Retinal pigment epithelial cell (primary cell): ENCODE measurements around the gene LRRC70.

ENCODE experiments used
- DNase-seq: peaks from one replicate; pipeline ENCODE4 v3.0.0-alpha.2; 2010; ENCODE audit warnings: low read depth
- H3K4me3 ChIP-seq: 2 replicates; pipeline ENCODE4 v1.5.1; 2011; ENCODE audit warnings: mild to moderate bottlenecking, low read length, control low read depth, moderate library complexity
- TF ChIP-seq, protein P1 (sequence below): conservative IDR thresholded peaks from 2 replicates; pipeline ENCODE4 v1.5.1; 2011; ENCODE audit warnings: low read depth, low read length, control low read depth, inconsistent platforms

The LRRC70 gene

DNA sequence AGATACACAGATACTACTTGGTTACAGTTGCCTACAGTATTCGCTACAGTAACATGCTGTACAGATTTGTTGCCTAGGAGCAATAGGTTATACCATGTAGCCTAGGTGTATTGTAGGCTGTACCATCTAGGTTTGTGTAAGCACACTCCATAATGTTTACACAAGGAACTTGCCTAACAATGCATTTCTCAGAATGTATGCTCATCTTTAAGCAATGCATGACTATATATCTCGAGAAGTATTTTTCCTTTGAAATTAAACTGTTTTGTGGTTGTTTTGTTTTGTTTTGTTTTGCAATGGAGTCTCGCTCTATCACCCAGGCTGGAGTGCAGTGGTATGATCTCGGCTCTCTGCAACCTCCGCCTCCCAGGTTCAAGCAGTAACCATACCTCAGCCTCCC is 25.3 kb downstream of the LRRC70 start:
- no peak for DNase-seq
- TF ChIP-seq, protein P1, sequence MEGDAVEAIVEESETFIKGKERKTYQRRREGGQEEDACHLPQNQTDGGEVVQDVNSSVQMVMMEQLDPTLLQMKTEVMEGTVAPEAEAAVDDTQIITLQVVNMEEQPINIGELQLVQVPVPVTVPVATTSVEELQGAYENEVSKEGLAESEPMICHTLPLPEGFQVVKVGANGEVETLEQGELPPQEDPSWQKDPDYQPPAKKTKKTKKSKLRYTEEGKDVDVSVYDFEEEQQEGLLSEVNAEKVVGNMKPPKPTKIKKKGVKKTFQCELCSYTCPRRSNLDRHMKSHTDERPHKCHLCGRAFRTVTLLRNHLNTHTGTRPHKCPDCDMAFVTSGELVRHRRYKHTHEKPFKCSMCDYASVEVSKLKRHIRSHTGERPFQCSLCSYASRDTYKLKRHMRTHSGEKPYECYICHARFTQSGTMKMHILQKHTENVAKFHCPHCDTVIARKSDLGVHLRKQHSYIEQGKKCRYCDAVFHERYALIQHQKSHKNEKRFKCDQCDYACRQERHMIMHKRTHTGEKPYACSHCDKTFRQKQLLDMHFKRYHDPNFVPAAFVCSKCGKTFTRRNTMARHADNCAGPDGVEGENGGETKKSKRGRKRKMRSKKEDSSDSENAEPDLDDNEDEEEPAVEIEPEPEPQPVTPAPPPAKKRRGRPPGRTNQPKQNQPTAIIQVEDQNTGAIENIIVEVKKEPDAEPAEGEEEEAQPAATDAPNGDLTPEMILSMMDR = no peak
- no peak overlapping the region for H3K4me3 ChIP-seq

DNA sequence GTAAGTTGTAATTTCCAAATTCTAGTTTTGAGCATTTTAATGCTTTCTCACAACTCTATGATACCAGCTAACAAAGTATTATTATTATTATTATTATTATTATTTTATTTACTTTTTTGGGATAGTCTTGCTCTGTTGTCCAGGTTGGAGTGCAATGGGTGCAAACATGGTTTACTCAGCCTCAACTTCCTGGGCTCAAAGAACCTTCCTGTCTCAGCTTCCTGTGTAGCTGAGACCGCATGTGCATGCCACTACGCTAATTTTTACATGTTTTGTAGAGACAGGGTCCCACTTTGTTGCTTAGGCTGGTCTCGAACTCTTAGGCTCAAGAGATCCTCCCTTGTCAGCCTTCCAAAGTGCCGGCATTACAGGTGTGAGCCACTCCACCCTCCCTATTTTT is 27.0 kb downstream of the LRRC70 start:
- DNase-seq = no peak
- TF ChIP-seq, protein P1 = no peak
- H3K4me3 ChIP-seq = no peak overlapping the region

DNA sequence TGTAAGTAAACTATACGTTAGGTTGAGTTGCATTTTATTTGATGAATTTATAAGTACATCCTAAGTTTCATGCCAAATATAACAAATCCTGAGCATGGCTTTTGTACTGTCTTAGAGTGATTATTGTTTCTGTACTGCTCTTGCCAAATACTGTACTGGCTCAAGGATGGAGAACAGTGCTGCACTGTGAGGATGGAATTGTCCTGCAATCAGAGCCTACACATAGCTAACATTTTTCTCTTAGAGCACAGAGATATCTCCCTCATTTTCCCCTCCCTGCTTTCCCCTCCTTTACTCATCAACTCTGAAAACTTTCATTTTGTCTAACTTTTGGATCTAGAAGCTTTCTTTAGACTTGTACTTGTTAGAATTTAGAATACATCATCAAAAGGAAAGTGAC is 28.3 kb downstream of the LRRC70 start:
- TF ChIP-seq, protein P1 = no peak
- no peak for DNase-seq
- no peak overlapping the region for H3K4me3 ChIP-seq

DNA sequence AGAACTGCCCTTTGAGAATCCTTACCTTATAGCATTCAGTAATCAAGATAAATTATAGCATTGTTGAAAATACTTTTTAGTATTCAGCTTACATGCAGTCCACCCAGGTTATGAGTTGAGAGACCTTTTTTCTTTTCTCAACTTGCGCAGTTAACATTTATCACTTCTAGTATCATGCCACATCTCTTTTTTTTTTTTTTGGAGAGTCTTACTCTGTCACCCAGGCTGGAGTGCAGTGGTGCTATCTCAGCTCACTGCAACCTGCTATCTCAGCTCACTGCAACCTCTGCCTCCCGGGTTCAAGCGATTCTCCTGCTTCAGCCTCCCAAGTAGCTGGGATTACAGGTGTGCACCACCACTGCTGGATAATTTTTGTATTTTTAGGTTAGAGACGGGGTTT is 29.0 kb downstream of the LRRC70 start:
- H3K4me3 ChIP-seq = no peak overlapping the region
- DNase-seq = no peak
- TF ChIP-seq, protein P1 = no peak

DNA sequence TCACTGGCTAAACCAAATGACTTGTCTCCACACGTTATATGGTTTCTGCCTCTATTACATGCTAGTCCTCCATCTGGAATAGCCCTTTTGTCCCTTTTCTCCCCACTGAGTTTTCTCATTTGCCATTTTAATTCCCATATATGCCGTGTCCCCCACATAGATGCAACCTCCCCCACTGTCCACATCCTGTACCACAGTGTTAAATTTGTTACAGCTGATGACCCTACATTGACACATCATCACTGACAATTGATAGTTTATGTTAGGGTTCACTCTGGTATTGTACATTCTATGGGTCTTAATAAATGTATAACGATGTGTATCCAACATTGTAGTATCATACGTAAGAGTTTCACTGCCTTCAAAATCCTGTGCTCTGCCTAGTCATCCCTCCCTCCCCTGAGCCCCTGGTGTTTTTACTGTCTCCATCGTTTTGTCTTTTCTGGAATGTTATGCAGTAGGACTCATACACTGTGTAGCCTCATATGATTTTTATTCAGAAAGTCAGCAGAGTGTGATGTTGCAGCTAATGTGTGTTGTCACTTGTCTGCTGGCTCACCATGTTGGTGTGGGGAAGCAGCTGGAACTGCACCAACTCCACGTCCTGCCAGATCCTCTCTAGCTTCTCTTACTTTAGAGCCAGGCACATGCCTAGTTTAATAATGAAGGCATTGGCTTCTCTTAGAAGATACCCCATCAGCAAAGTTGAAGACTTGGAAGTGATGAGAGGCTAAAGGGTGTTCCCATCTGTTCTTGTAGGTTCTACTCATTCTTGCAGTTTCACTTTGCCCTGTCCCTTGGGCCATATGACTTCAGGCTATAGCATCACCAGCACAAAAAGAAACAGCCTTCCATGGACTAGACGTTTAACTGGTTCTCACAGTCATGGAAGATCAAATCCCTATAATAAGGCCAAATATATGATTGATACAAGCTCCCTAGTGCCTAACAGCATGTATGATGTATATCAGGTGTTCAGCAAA is 30.2 kb downstream of the LRRC70 start:
- H3K4me3 ChIP-seq = no peak overlapping the region
- DNase-seq = no peak
- TF ChIP-seq, protein P1 = no peak

DNA sequence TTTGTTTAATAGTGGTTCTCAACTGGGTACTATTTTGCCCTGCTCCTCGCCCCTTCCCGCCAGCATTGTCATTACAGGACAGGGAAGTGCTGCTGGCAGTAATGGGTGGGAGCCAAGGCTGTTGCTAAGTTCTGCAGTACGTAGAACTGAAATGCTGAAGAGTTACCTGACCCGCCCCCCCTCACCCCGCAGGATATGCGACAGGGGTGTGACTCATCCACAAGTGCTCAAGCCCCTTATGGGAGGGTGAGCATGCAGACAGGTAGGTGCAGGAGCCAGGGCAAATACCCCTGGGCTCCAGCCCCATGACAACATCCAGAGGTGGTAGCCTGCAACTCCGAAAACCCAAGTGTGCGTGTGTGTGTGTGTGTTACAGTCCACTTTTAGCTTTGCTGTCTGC is 35.7 kb downstream of the LRRC70 start:
- H3K4me3 ChIP-seq = no peak overlapping the region
- TF ChIP-seq, protein P1 = no peak
- DNase-seq = no peak
